Stimulated activated effector memory CD8-positive, alpha-beta T cell treated with anti-CD3 and anti-CD28 coated beads, Interleukin-12 subunit alpha, Interleukin-12 subunit beta, amount 100 ng/mL, for 72 hours (primary cell): ENCODE results near the gene PIP4K2C.
A peak's percentile ranks its signal among the peaks of the same experiment; 100 is the strongest.

Experiments used
- ATAC-seq: fragments of 150-1000 bp; cut with Tn5 transposase; 2 replicates; pipeline ENCODE4 v1.10.0; 2021
- DNase-seq, 2 donors: peaks; one replicate each; pipeline ENCODE4 v3.0.0; 2021 to 2022; ENCODE audit warnings: low spot score in 2 of 2
- H3K27ac Mint-ChIP-seq: one replicate; pipeline ENCODE4 v1.8.0; 2022; ENCODE audit warnings: mild to moderate bottlenecking, mixed read lengths
- H3K36me3 Mint-ChIP-seq: one replicate; pipeline ENCODE4 v1.8.0; 2022; ENCODE audit warnings: mild to moderate bottlenecking, mixed read lengths
- H3K4me1 Mint-ChIP-seq: one replicate; pipeline ENCODE4 v1.8.0; 2022; ENCODE audit warnings: mixed read lengths
- H3K4me3 Mint-ChIP-seq: one replicate; pipeline ENCODE4 v1.8.0; 2022; ENCODE audit warnings: mild to moderate bottlenecking, mixed read lengths
- H3K9me3 Mint-ChIP-seq: one replicate; pipeline ENCODE4 v1.8.0; 2022; ENCODE audit warnings: mixed read lengths

PIP4K2C gene

DNA sequence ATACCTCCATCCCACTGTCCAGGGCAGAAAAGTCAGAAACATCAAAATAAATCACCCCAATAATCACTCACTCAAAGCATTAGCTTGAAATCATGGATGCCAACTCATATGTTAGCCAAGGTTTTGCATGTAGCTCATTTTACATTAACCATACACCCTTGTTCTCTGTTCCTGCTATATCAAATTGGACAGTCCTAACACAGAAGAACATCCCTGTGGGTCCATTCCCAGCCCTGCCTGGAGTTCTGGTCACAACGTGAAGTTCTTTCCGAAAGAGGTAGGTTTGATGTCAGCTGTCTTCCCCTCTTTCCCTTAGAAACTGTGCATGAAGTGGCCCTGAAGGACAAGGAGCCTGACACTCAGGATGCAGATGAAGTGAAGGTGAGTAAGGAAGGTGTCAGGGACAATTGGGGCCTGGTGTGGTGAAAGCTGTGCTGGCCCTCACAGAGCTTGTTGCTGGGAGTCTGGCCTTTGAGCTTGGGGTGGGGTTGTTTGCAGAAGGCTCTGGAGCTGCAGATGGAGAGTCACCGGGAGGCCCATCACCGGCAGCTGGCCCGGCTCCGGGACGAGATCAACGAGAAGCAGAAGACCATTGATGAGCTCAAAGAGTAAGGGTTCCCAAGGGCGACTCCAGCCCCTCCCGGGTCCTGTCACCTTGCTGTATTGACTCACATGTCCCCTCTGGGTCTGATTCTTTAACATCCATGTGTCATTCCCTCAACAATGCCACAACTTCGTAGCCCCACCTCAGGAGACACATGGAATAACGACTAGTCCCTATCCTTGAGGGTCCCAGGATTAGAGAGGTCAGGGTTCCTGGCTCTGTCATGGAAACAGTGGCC, 15.0 kb upstream of the PIP4K2C start:
- Mint-ChIP-seq H3K4me1 (no peaks in the 10 kb centered on the region), H3K4me3 (no peak overlapping the region), H3K27ac (peak overlapping the region; percentile 2), H3K36me3 (no peaks in the 10 kb centered on the region), H3K9me3 (no peaks in the 10 kb centered on the region)
- DNase-seq (no peak), ATAC-seq (no peak)

DNA sequence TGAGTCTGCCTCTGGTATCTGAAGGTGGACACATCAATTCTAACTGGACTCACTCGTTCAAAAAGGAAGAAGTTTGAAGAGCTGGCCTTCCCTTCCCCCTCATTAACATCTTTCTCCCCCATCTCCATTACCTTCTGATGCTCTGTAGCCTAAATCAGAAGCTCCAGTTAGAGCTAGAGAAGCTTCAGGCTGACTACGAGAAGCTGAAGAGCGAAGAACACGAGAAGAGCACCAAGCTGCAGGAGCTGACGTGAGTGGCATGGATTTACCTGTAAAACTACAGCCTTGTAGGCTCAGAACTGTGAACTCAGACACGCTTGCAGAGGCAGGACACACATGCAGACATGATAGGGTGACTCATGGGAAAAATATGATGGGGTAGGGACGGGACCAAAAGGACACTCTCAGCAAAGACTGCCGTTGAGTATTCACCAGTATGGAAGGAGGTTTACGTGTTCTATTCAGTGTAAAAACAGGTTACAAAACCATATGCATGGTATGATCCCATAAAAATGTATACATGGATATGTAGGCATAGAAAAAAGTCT, 14.3 kb upstream of the PIP4K2C start:
- no peak overlapping the region for H3K4me3 Mint-ChIP-seq
- no peak for DNase-seq
- no peaks in the 10 kb centered on the region for H3K4me1 Mint-ChIP-seq
- no peaks in the 10 kb centered on the region for H3K36me3 Mint-ChIP-seq
- no peaks in the 10 kb centered on the region for H3K9me3 Mint-ChIP-seq
- ATAC-seq, result no peak
- H3K27ac Mint-ChIP-seq, result no peak overlapping the region

- ATAC-seq (no peak), DNase-seq (no peak)
- Mint-ChIP-seq H3K9me3 (no peaks in the 10 kb centered on the region), H3K27ac (no peak overlapping the region), H3K36me3 (no peaks in the 10 kb centered on the region), H3K4me1 (peaks cover 3% of the 10 kb centered on the region), H3K4me3 (no peak overlapping the region)
These were observed 12.8 kb upstream of the PIP4K2C start for GRCh38 chr12:57577981-57578758.

DNA sequence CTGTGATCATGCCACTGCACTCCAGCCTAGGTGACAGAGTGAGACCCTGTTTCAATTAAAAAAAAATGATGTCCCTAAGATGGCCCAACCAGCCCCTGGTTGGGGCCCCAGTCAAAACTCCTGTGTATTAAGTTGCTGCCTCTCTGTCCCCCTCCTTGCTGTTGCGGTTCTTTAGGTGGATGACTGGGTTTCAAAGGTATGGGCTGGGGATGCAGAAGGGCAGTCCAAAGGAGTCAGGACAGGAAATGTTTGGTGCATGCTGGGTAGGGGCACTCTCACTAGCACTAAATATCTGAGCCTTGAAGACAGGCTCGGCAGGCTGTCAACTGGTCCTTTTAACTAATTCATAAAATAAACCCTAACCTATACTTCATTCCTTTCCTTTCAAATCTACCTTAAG, 12.0 kb upstream of the PIP4K2C start:
- no peaks in the 10 kb centered on the region for H3K9me3 Mint-ChIP-seq
- peaks cover 8% of the 10 kb centered on the region for H3K4me1 Mint-ChIP-seq
- ATAC-seq, result no peak

DNA sequence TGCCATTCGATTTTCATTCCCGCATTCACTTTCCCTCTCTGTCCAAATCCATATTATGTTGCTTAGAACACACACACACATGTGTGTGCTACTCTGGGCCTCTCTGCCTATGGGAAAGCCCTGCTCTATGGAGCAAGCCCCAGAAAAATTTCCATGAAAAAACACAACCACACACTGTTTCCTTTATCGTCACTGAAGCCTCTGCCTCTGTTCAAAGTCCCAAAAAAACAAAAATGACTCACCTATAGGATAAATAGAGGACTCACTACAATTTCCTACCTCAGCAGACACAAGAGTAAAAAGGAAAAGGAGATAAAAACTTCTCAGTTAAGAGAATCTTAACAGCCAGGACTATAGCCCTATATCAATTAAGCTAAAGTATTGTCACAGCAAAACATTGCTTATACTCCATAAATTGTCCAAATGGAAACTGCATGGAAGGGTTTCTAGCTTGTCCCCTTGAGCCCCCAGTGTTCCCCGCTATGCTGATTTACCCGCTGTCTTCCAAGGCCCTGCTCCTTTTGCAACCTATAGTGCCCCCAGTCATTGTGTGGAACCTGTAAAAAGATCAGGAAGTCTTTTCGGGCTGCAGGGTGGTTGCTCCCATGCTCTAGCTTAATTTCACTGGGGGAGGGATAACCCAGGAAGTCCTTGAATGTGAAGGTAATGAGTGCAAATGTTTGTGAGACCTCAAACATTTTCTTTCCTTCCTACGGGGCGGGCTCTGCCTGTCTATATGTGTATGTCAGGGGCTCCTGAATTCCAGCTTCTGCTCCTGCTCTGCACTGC, 11.1 kb upstream of the PIP4K2C start:
- ATAC-seq, result no peak
- Mint-ChIP-seq H3K4me1 (peaks cover 8% of the 10 kb centered on the region), H3K4me3 (no peak overlapping the region), H3K9me3 (no peaks in the 10 kb centered on the region), H3K36me3 (no peaks in the 10 kb centered on the region), H3K27ac (no peak overlapping the region)
- DNase-seq, result no peak

More for the DNA sequence above, 12.0 kb upstream of the PIP4K2C start:
- Mint-ChIP-seq H3K4me3 (no peak overlapping the region), H3K36me3 (no peaks in the 10 kb centered on the region), H3K27ac (no peak overlapping the region)
- DNase-seq, result no peak

DNA sequence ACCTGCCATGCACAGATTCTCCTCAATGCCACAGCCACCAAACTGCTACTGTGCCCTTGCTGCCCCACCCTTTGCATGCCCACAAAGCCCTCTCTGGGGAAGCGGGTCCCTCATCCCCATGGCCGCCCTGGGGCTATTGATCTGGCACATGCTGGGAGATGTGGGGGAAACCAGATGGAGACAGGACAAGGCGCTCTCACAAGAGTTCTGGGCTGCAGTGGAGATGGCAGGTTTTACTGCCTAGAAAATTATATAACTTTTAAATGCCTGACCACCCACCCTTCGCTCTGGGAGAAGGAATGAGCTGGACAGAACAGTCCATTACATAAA, 10.6 kb upstream of the PIP4K2C start:
- Mint-ChIP-seq H3K4me3 (no peak overlapping the region), H3K4me1 (peaks cover 8% of the 10 kb centered on the region), H3K36me3 (no peaks in the 10 kb centered on the region), H3K27ac (peak overlapping the region; percentile 7), H3K9me3 (no peaks in the 10 kb centered on the region)
- ATAC-seq, result no peak
- DNase-seq, result no peak

DNA sequence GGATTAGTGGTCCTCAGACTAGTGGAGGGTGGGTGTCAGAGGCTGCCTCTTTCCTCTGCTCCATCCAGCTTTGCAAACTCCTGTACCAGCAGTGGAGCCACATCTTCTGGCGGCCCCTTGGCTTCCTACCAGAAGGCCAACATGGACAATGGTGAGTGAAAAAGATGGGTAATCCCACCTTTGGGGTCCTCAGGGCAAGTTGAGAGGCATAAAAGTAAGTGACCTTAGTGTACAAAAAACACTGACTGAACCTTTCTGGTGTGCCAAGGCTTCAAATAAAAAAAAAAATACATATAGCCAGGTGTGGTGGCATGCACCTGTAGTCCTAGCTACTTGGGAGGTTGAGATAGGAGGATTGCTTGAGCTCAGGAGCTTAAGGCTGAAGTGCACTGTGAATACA, 9.2 kb upstream of the PIP4K2C start:
- Mint-ChIP-seq H3K27ac (no peak overlapping the region), H3K9me3 (no peaks in the 10 kb centered on the region), H3K36me3 (no peaks in the 10 kb centered on the region), H3K4me3 (no peak overlapping the region), H3K4me1 (peaks cover 8% of the 10 kb centered on the region)
- ATAC-seq (no peak), DNase-seq (no peak)

DNA sequence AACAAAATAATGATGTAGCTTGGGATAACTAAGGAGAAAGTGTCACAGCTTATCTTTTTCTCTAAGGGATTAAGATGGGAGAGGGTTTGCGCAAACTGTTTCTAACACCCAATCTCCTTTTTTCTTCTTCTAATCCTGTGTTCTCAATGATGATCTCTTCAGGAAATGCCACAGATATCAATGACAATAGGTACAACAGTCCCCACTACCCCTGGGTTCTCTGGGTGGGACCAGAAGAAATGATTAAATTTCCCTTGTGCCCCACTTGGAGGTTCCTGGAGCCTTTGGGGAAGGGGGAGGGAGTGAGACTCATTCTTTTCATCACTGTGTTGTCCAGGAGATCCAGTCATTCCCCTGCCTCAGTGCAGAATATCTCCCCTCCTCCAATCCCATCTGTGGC, 8.6 kb upstream of the PIP4K2C start:
- no peak overlapping the region for H3K4me3 Mint-ChIP-seq
- no peaks in the 10 kb centered on the region for H3K36me3 Mint-ChIP-seq
- peaks cover 8% of the 10 kb centered on the region for H3K4me1 Mint-ChIP-seq
- no peak overlapping the region for H3K27ac Mint-ChIP-seq
- DNase-seq (no peak), ATAC-seq (no peak)
- no peaks in the 10 kb centered on the region for H3K9me3 Mint-ChIP-seq

DNA sequence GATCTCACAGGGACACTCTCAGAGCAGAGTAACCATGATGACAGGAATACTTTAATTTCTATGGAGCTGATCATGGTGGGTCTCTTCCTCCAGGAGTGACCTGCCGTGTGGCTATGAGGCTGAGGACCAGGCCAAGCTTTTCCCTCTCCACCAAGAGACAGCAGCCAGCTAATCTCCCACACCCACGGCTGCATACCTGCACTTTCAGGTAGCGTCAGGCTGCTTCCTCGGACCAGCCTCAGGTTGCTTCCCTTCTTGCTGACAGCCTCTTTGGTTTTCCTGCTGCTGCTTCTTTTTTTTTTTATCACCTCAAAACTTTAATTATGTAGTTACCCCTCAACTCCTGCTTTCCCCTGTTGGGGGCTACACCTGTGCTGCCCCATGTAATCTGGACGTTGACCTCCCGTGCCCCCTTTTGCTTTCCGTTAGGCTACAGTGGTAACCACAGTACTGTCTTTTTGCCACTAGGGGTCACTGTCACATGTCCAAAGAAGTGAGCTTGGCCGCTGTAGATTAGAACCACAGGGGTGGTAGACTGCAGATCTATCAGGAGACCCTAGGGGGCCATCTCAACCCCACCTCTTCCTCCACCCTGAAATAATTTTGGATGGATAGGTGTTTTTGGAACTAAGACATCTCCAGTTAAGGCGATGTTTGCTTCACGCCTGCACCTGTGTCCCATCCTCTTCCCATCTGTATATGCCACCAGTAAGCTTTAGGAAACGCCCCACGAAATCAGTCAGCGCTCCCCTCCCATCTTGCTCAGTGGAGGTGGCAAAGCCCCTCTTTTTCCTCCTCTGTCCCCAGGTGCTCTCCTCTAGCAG, 7.8 kb upstream of the PIP4K2C start:
- peaks cover 8% of the 10 kb centered on the region for H3K4me1 Mint-ChIP-seq
- H3K27ac Mint-ChIP-seq, result no peak overlapping the region
- H3K9me3 Mint-ChIP-seq, result no peaks in the 10 kb centered on the region
- peak; percentile 95 for ATAC-seq
- DNase-seq, result peak; percentile 54 to 82
- H3K4me3 Mint-ChIP-seq, result no peak overlapping the region
- H3K36me3 Mint-ChIP-seq, result no peaks in the 10 kb centered on the region

GRCh38 chr12:57584050-57584449, 6.9 kb upstream of the PIP4K2C start:
- H3K9me3 Mint-ChIP-seq, result no peaks in the 10 kb centered on the region
- ATAC-seq (no peak), DNase-seq (no peak)
- H3K36me3 Mint-ChIP-seq, result no peaks in the 10 kb centered on the region
- H3K4me1 Mint-ChIP-seq, result peaks cover 8% of the 10 kb centered on the region
- H3K27ac Mint-ChIP-seq, result no peak overlapping the region
- H3K4me3 Mint-ChIP-seq, result no peak overlapping the region

- DNase-seq, result no peak
- H3K27ac Mint-ChIP-seq, result no peak overlapping the region
These were observed 6.3 kb upstream of the PIP4K2C start for GRCh38 chr12:57584690-57585089.

DNA sequence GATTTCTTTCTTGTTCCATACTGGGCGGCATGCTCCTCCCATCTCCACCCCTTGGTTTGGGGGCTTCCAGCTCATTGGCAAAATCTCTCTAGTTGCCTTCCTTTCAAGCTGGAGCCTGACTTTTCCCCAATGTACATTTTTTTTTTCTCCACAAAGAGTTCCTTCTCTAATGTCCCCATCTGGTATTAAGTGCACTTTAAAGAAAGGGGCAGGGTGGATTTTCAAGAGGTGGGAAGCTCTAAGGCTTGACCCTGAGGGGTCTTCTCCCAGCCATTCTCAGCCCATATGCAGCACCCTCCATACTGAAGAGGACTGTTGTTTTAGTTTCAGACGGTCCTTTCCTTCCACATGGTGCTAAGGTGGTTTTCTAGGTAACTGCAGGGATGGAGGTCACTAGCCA, 5.8 kb upstream of the PIP4K2C start:
- Mint-ChIP-seq H3K4me1 (peaks cover 10% of the 10 kb centered on the region), H3K27ac (no peak overlapping the region), H3K9me3 (no peaks in the 10 kb centered on the region), H3K36me3 (no peaks in the 10 kb centered on the region), H3K4me3 (no peak overlapping the region)
- DNase-seq, result no peak
- no peak for ATAC-seq

More at GRCh38 chr12:57584690-57585089, 6.3 kb upstream of the PIP4K2C start:
- H3K9me3 Mint-ChIP-seq, result no peaks in the 10 kb centered on the region
- no peaks in the 10 kb centered on the region for H3K36me3 Mint-ChIP-seq
- ATAC-seq, result no peak
- H3K4me1 Mint-ChIP-seq, result peaks cover 8% of the 10 kb centered on the region
- no peak overlapping the region for H3K4me3 Mint-ChIP-seq

DNA sequence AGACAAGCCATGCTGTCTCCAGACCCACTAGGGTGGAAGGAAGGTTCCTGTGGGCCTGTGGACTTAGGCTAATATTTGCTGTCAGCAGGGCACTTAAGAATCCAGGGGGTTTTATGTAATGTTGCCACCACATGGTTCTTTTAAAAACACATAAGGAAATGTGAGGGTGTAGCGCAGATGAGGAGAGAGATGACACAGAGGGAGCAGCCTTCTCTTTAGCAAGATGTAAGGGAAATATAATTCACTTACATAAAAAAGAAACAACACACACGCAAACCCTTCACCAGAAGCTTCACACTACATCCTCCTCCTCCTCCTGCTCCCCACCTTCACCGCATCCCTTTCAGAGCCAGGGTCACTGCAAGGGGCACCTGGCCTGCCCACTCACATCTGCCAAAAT, 4.9 kb upstream of the PIP4K2C start:
- no peaks in the 10 kb centered on the region for H3K9me3 Mint-ChIP-seq
- H3K4me1 Mint-ChIP-seq, result peaks cover 16% of the 10 kb centered on the region
- DNase-seq (no peak), ATAC-seq (no peak)
- no peak overlapping the region for H3K27ac Mint-ChIP-seq
- no peak overlapping the region for H3K4me3 Mint-ChIP-seq
- no peaks in the 10 kb centered on the region for H3K36me3 Mint-ChIP-seq

- no peak overlapping the region for H3K4me3 Mint-ChIP-seq
- DNase-seq (no peak), ATAC-seq (no peak)
- H3K9me3 Mint-ChIP-seq, result no peaks in the 10 kb centered on the region
- peaks cover 23% of the 10 kb centered on the region for H3K4me1 Mint-ChIP-seq
- peaks cover 6% of the 10 kb centered on the region for H3K36me3 Mint-ChIP-seq
- H3K27ac Mint-ChIP-seq, result no peak overlapping the region
These were observed 4.1 kb upstream of the PIP4K2C start for GRCh38 chr12:57586832-57587429.
